ENCODE data around the gene CEP250. TPM values are rescaled to one million over a fixed set of nuclear protein-coding genes. Genes with fewer than 3 reads are reported as not detected.

CEP250 gene
- total and polyA plus RNA-seq, 2 of the 4 experiments (the other 2 are of a cell fraction): 22.7 to 35.1 TPM

GRCh38 chr20:35551503-35551902 is 96.1 kb downstream of the CEP250 start:
- H4K20me1 ChIP-seq (ENCODE audit: insufficient read depth, low read length): peaks cover 9% of the 10 kb centered on the region; the same call in 1 of the 2 replicates
- peaks cover 15% of the 10 kb centered on the region for H3K9me1 ChIP-seq (ENCODE audit: insufficient read depth, low read length)
- BruUV-seq (replicated peaks): no TSS peak
- no peak overlapping the region for H4K91ac ChIP-seq (ENCODE audit: insufficient read depth, low read depth, low read length)
- H2BK120ac ChIP-seq (ENCODE audit: low read depth, low read length): no peak overlapping the region
- no peak overlapping the region for H2BK20ac ChIP-seq (ENCODE audit: low read depth, low read length)
- H4K8ac ChIP-seq (ENCODE audit: low read depth in 2 of 2, low read length in 2 of 2): no peak overlapping the region
- H3K56ac ChIP-seq (ENCODE audit: extremely low read depth, insufficient read depth, low read length): no peak overlapping the region
- no peak overlapping the region for H3K4me3 ChIP-seq (ENCODE audit: insufficient read depth, low read depth, low read length)
- no peak overlapping the region for H2BK15ac ChIP-seq (ENCODE audit: low read depth, low read length)
- H3K9ac ChIP-seq (ENCODE audit: low read depth, low read length): no peak overlapping the region
- H3K36me3 ChIP-seq (ENCODE audit: control insufficient read depth, insufficient read depth, low read length): peaks cover 78% of the 10 kb centered on the region
- dilution Hi-C loops (cut with HindIII; ENCODE audit: low sequenced_read_pairs, unreplicated experiment) (no loop called here), intact Hi-C loops (cut with micrococcal nuclease) (no loop called here), in situ Hi-C loops (cut with MboI; ENCODE audit: low sequenced_read_pairs) (no loop called here)
- H3K23ac ChIP-seq (ENCODE audit: low read depth, low read length): no peak overlapping the region
- H2AFZ ChIP-seq (replicated peaks; ENCODE audit: low read length, poor library complexity): no peak overlapping the region
- H3K4me2 ChIP-seq (ENCODE audit: low read depth, low read length): no peak overlapping the region
- no peak overlapping the region for H3K4ac ChIP-seq (ENCODE audit: low read depth, low read length)
- H4K5ac ChIP-seq (ENCODE audit: low read depth, low read length): no peak overlapping the region
- ChIA-PET POLR2A (ENCODE audit: unreplicated experiment) (no interaction called here), CTCF (interaction anchor here (0.7 kb wide), 1 partner anchor 12 kb away, joined by 4 read pairs; no protein-coding TSS in a partner anchor)
- H2BK5ac ChIP-seq (ENCODE audit: low read depth, low read length, poor library complexity, severe bottlenecking): no peak overlapping the region
- no peaks in the 10 kb centered on the region; the same call in 1 of the 2 replicates for H3K4me1 ChIP-seq (ENCODE audit: control insufficient read depth, insufficient read depth, low read length)
- no peak overlapping the region for H3K18ac ChIP-seq (ENCODE audit: low read depth, low read length)
- no peak overlapping the region for H2AK9ac ChIP-seq (replicated peaks; ENCODE audit: low read depth, low read length, poor library complexity)
- peaks cover 0 to 28% of the 10 kb centered on the region in 2 experiments; a peak in 2 of 4 replicates for H3K79me1 ChIP-seq (ENCODE audit: low read depth in 1 of 2, low read length in 2 of 2)
- ATAC-seq (ENCODE audit: low read depth) (peak; percentile 42), DNase-seq (peak; percentile 13)
- no peaks in the 10 kb centered on the region for H3K9me3 ChIP-seq (ENCODE audit: control insufficient read depth, insufficient read depth, low read length)
- no peaks in the 10 kb centered on the region for H3K27me3 ChIP-seq (ENCODE audit: control insufficient read depth, insufficient read depth, low read length)
- no peak overlapping the region for H3K27ac ChIP-seq (ENCODE audit: insufficient read depth, low read length)
- H3K14ac ChIP-seq (replicated peaks; ENCODE audit: low read depth, low read length): no peak overlapping the region
- TF ChIP-seq RCOR1 (IDR thresholded peaks at IDR 0.05; ENCODE audit: insufficient replicate concordance, low read length) (no peak), BHLHE40 (IDR thresholded peaks at IDR 0.05; ENCODE audit: low read depth, low read length) (no peak), CHD1 (IDR thresholded peaks at IDR 0.05; ENCODE audit: low read depth, low read length) (no peak), CTCF (conservative IDR thresholded peaks at IDR 0.05; ENCODE audit: low read depth, low read length) (no peak), NFE2L2 (IDR thresholded peaks at IDR 0.05; ENCODE audit: low read depth, low read length) (no peak), ELK1 (IDR thresholded peaks at IDR 0.05; ENCODE audit: borderline replicate concordance, low read depth, low read length) (no peak), CEBPB (IDR thresholded peaks at IDR 0.05; ENCODE audit: low read depth, low read length) (no peak), POLR2A (IDR thresholded peaks at IDR 0.05; ENCODE audit: low read depth, low read length) (no peak), RFX5 (IDR thresholded peaks at IDR 0.05; ENCODE audit: low read depth, low read length) (no peak), RAD21 (IDR thresholded peaks at IDR 0.05; ENCODE audit: low read length) (no peak), SMC3 (IDR thresholded peaks at IDR 0.05; ENCODE audit: low read depth, low read length) (no peak), MAZ (IDR thresholded peaks at IDR 0.05; ENCODE audit: borderline replicate concordance, low read depth, low read length) (no peak), USF2 (IDR thresholded peaks at IDR 0.05; ENCODE audit: low read depth, low read length) (no peak), FOS (IDR thresholded peaks at IDR 0.05; ENCODE audit: low read depth, low read length) (no peak), MXI1 (IDR thresholded peaks at IDR 0.05; ENCODE audit: borderline replicate concordance, low read depth, low read length) (no peak), MAFK (IDR thresholded peaks at IDR 0.05; ENCODE audit: low read depth, low read length) (no peak)
- H2AK5ac ChIP-seq (ENCODE audit: low read depth, low read length): no peak overlapping the region
- 45% methylated on average over 3 of the region's 4 CpGs; no CpG with 5 or more reads in 1 of the 2 experiments for WGBS, 2 experiments (ENCODE audit: extremely low coverage in 2 of 2, insufficient read length in 1 of 2)
